Measurements from ENCODE around the gene GUCY2D. TPM values are rescaled to one million over a fixed set of nuclear protein-coding genes. Genes with fewer than 3 reads are reported as not detected.

Gene GUCY2D
- total RNA-seq, 1 donor from 2014 or later, result 2.6 TPM

GRCh38 chr17:8046929-8047768 lies 44.7 kb downstream of the GUCY2D start:
- H3K27ac ChIP-seq, result no peak overlapping the region
- no peak overlapping the region for H3K4me3 ChIP-seq
- DNase-seq (no peak), ATAC-seq (no peak)
- intact Hi-C loops (cut with DNase I), result no loop called here
- H3K27me3 ChIP-seq, result no peaks in the 10 kb centered on the region
- TF ChIP-seq CTCF (IDR thresholded peaks at IDR 0.05), result no peak
- H3K36me3 ChIP-seq, result no peaks in the 10 kb centered on the region
- H3K9me3 ChIP-seq, result no peaks in the 10 kb centered on the region
- peaks cover 2% of the 10 kb centered on the region for H3K4me1 ChIP-seq

- Histone ChIP-seq H3K9me3 (no peaks in the 10 kb centered on the region), H3K4me1 (no peaks in the 10 kb centered on the region), H3K36me3 (no peaks in the 10 kb centered on the region), H3K27ac (no peak overlapping the region), H3K4me3 (no peak overlapping the region), H3K27me3 (no peaks in the 10 kb centered on the region)
- DNase-seq (peak; percentile 45), ATAC-seq (no peak)
- no peak for TF ChIP-seq CTCF (IDR thresholded peaks at IDR 0.05)
- intact Hi-C loops (cut with DNase I), result no loop called here
These were observed 45.3 kb downstream of the GUCY2D start for GRCh38 chr17:8047769-8048110.

GRCh38 chr17:8048236-8048635 lies 45.8 kb downstream of the GUCY2D start:
- intact Hi-C loops (cut with DNase I), result no loop called here
- TF ChIP-seq CTCF (IDR thresholded peaks at IDR 0.05), result no peak
- Histone ChIP-seq H3K4me1 (no peaks in the 10 kb centered on the region), H3K27me3 (no peaks in the 10 kb centered on the region), H3K9me3 (no peaks in the 10 kb centered on the region), H3K4me3 (no peak overlapping the region), H3K27ac (no peak overlapping the region), H3K36me3 (no peaks in the 10 kb centered on the region)
- ATAC-seq (no peak), DNase-seq (peak; percentile 63)

GRCh38 chr17:8048736-8049135 lies 46.3 kb downstream of the GUCY2D start:
- no peaks in the 10 kb centered on the region for H3K9me3 ChIP-seq
- H3K4me3 ChIP-seq, result no peak overlapping the region
- ATAC-seq (no peak), DNase-seq (peak; percentile 48)
- no peaks in the 10 kb centered on the region for H3K4me1 ChIP-seq
- no peaks in the 10 kb centered on the region for H3K27me3 ChIP-seq
- H3K36me3 ChIP-seq, result no peaks in the 10 kb centered on the region
- no peak overlapping the region for H3K27ac ChIP-seq
- intact Hi-C loops (cut with DNase I), result no loop called here
- no peak for TF ChIP-seq CTCF (IDR thresholded peaks at IDR 0.05)

GRCh38 chr17:8051831-8052230 lies 49.4 kb downstream of the GUCY2D start:
- no peak for ATAC-seq
- TF ChIP-seq CTCF (IDR thresholded peaks at IDR 0.05), result no peak

More at GRCh38 chr17:8051831-8052230, 49.4 kb downstream of the GUCY2D start:
- intact Hi-C loops (cut with DNase I), result no loop called here
- no peaks in the 10 kb centered on the region for H3K27me3 ChIP-seq
- no peak overlapping the region for H3K27ac ChIP-seq
- H3K4me3 ChIP-seq, result no peak overlapping the region
- no peaks in the 10 kb centered on the region for H3K9me3 ChIP-seq
- DNase-seq, result peak; percentile 34
- H3K36me3 ChIP-seq, result no peaks in the 10 kb centered on the region
- peaks cover 18% of the 10 kb centered on the region for H3K4me1 ChIP-seq

All from upper lobe of right lung (tissue), 1 donor.